ENCODE measurements around the gene STT3B. TPM values are rescaled to one million over a fixed set of nuclear protein-coding genes. Genes with fewer than 3 reads are reported as not detected.
A peak's percentile ranks its signal among the peaks of the same experiment; 100 is the strongest.

Gene STT3B
- total RNA-seq, 4 donors from 2014 or later = 62.4 to 99.3 (median 69.0) TPM

- H3K4me3 ChIP-seq = peak overlapping the region; percentile 65 to 98 (median 95)
- H3K36me3 ChIP-seq = no peaks in the 10 kb centered on the region
- intact Hi-C loops (cut with DNase I; ENCODE audit: low total_unique reads) = loop anchor here (5.0 kb wide), 1 partner anchor 1041 kb away; the partner anchor contains the start of gene DYNC1LI1
- DNase-seq = no peak
- no peaks in the 10 kb centered on the region for H3K9me3 ChIP-seq
- no peak for ATAC-seq
- TF ChIP-seq POLR2A (IDR thresholded peaks at IDR 0.05) = no peak
- TF ChIP-seq CTCF (IDR thresholded peaks at IDR 0.05 in 4 of 5, conservative IDR thresholded peaks at IDR 0.05 in 1 of 5) = no peak
- in situ Hi-C loops (cut with MboI; ENCODE audit: low sequenced_read_pairs in 4 of 4) = loop anchor here in 1 of 4 donors (25.0 kb wide), 1 partner anchor 581 kb away; the partner anchor contains the start of gene GPD1L
- peak overlapping the region; percentile 92 to 99 (median 98) for H3K27ac ChIP-seq
- H3K4me1 ChIP-seq = peaks cover 27 to 29% of the 10 kb centered on the region in 2 donors
- no peaks in the 10 kb centered on the region for H3K27me3 ChIP-seq
Observed at GRCh38 chr3:31530960-31531335, 1.8 kb upstream of the STT3B start.

GRCh38 chr3:31531452-31531991 lies 1.2 kb upstream of the STT3B start:
- intact Hi-C loops (cut with DNase I; ENCODE audit: low total_unique reads) = loop anchor here (5.0 kb wide), 1 partner anchor 1041 kb away; the partner anchor contains the start of gene DYNC1LI1
- H3K27me3 ChIP-seq = no peaks in the 10 kb centered on the region
- peak overlapping the region; percentile 92 to 99 (median 98) for H3K27ac ChIP-seq
- no peaks in the 10 kb centered on the region for H3K9me3 ChIP-seq
- ATAC-seq (no peak), DNase-seq (no peak)
- no peaks in the 10 kb centered on the region for H3K36me3 ChIP-seq
- H3K4me1 ChIP-seq = peaks cover 33 to 35% of the 10 kb centered on the region in 2 donors
- TF ChIP-seq CTCF (IDR thresholded peaks at IDR 0.05 in 4 of 5, conservative IDR thresholded peaks at IDR 0.05 in 1 of 5) = peak in 1 of 5 experiments; percentile 34
- no peak for TF ChIP-seq POLR2A (IDR thresholded peaks at IDR 0.05)
- in situ Hi-C loops (cut with MboI; ENCODE audit: low sequenced_read_pairs in 4 of 4) = loop anchor here in 1 of 4 donors (25.0 kb wide), 1 partner anchor 581 kb away; the partner anchor contains the start of gene GPD1L
- H3K4me3 ChIP-seq = peak overlapping the region; percentile 65 to 98 (median 95)

GRCh38 chr3:31531992-31532586 lies 636 bp upstream of the STT3B start:
- TF ChIP-seq CTCF (IDR thresholded peaks at IDR 0.05 in 4 of 5, conservative IDR thresholded peaks at IDR 0.05 in 1 of 5) (peak in 3 of 5 experiments; percentile 26 to 33 (median 30)), POLR2A (IDR thresholded peaks at IDR 0.05) (peak; percentile 96 to 98)
- Histone ChIP-seq H3K36me3 (no peaks in the 10 kb centered on the region), H3K4me1 (peaks cover 37 to 41% of the 10 kb centered on the region in 2 donors), H3K9me3 (no peaks in the 10 kb centered on the region), H3K27me3 (no peaks in the 10 kb centered on the region), H3K27ac (peak overlapping the region; percentile 92 to 99 (median 98)), H3K4me3 (peak overlapping the region; percentile 84 to 98 (median 95))
- DNase-seq (peak; percentile 99), ATAC-seq (peak; percentile 81 to 87)
- in situ Hi-C loops (cut with MboI; ENCODE audit: low sequenced_read_pairs in 4 of 4) = loop anchor here in 1 of 4 donors (25.0 kb wide), 1 partner anchor 580 kb away; the partner anchor contains the start of gene GPD1L
- intact Hi-C loops (cut with DNase I; ENCODE audit: low total_unique reads) = loop anchor here (1.0 to 5.0 kb wide), 5 partner anchors 12 to 1040 kb away; partner anchors contain the start of genes DYNC1LI1 and GPD1L

GRCh38 chr3:31533169-31534064 lies 692 bp downstream of the STT3B start:
- DNase-seq (peak; percentile 29 to 59), ATAC-seq (peak; percentile 26 to 35)
- intact Hi-C loops (cut with DNase I; ENCODE audit: low total_unique reads) (loop anchor here (2.0 to 5.0 kb wide), 2 partner anchors 49 to 1039 kb away; partner anchors contain the start of gene DYNC1LI1), in situ Hi-C loops (cut with MboI; ENCODE audit: low sequenced_read_pairs in 4 of 4) (loop anchor here in 1 of 4 donors (25.0 kb wide), 1 partner anchor 579 kb away; the partner anchor contains the start of gene GPD1L)
- peak overlapping the region; percentile 92 to 99 (median 98) for H3K27ac ChIP-seq
- H3K36me3 ChIP-seq = no peaks in the 10 kb centered on the region
- H3K4me3 ChIP-seq = peak overlapping the region; percentile 84 to 98 (median 95)
- H3K9me3 ChIP-seq = no peaks in the 10 kb centered on the region
- H3K27me3 ChIP-seq = no peaks in the 10 kb centered on the region
- no peak for TF ChIP-seq POLR2A (IDR thresholded peaks at IDR 0.05)
- TF ChIP-seq CTCF (IDR thresholded peaks at IDR 0.05 in 4 of 5, conservative IDR thresholded peaks at IDR 0.05 in 1 of 5) = no peak
- peaks cover 44 to 50% of the 10 kb centered on the region in 2 donors for H3K4me1 ChIP-seq
